Measurements from ENCODE around the gene RC3H1.
"Not testable (repeated sequence)": the region's sequence is repeated elsewhere in the genome, so short reads cannot be mapped to it uniquely, and the experiment has no call there.

RC3H1 gene

GRCh38 chr1:173996995-173997394, 25.2 kb downstream of the RC3H1 start:
- H3K4me3 ChIP-seq: no peak overlapping the region
- TF ChIP-seq EZH2 (IDR thresholded peaks at IDR 0.05) (no peak), FOXP2 (optimal IDR thresholded peaks at IDR 0.05; ENCODE audit: control extremely low read depth, extremely low read length, insufficient read depth) (no peak), POLR2AphosphoS5 (IDR thresholded peaks at IDR 0.05; ENCODE audit: borderline replicate concordance, low read depth, low read length) (no peak)
- no peak overlapping the region for H3K27ac ChIP-seq
- no peak overlapping the region for H3K9ac ChIP-seq (ENCODE audit: insufficient read length)
- H3K36me3 ChIP-seq (ENCODE audit: insufficient read depth, low read length): peaks cover 9% of the 10 kb centered on the region
- H3K9me3 ChIP-seq (ENCODE audit: low read depth, low read length): no peaks in the 10 kb centered on the region
- DNase-seq (ENCODE audit: low read depth, low spot score): no peak

- DNase-seq (ENCODE audit: low read depth, low spot score): no peak
- no peak overlapping the region for H3K27ac ChIP-seq
- TF ChIP-seq POLR2AphosphoS5 (IDR thresholded peaks at IDR 0.05; ENCODE audit: borderline replicate concordance, low read depth, low read length) (no peak), EZH2 (IDR thresholded peaks at IDR 0.05) (no peak)
- H3K36me3 ChIP-seq (ENCODE audit: insufficient read depth, low read length): peaks cover 21% of the 10 kb centered on the region
- no peaks in the 10 kb centered on the region for H3K9me3 ChIP-seq (ENCODE audit: low read depth, low read length)
- H3K4me3 ChIP-seq: no peak overlapping the region
- H3K9ac ChIP-seq (ENCODE audit: insufficient read length): no peak overlapping the region
These were observed 26.7 kb downstream of the RC3H1 start for GRCh38 chr1:173995475-173995874.

- not testable (repeated sequence) for H3K27ac ChIP-seq; DNase-seq (ENCODE audit: low read depth, low spot score); H3K9me3 ChIP-seq (ENCODE audit: low read depth, low read length); H3K9ac ChIP-seq (ENCODE audit: insufficient read length); H3K4me3 ChIP-seq
- peaks cover 25% of the 10 kb centered on the region for H3K36me3 ChIP-seq (ENCODE audit: insufficient read depth, low read length)
These were observed 28.2 kb downstream of the RC3H1 start for GRCh38 chr1:173993948-173994347.

- TF ChIP-seq FOXP2 (optimal IDR thresholded peaks at IDR 0.05; ENCODE audit: control extremely low read depth, extremely low read length, insufficient read depth) (no peak), POLR2AphosphoS5 (IDR thresholded peaks at IDR 0.05; ENCODE audit: borderline replicate concordance, low read depth, low read length) (no peak), EZH2 (IDR thresholded peaks at IDR 0.05) (no peak)
- Histone ChIP-seq H3K9me3 (ENCODE audit: low read depth, low read length) (no peaks in the 10 kb centered on the region), H3K9ac (ENCODE audit: insufficient read length) (no peak overlapping the region), H3K4me3 (no peak overlapping the region), H3K36me3 (ENCODE audit: insufficient read depth, low read length) (peaks cover 60% of the 10 kb centered on the region), H3K27ac (no peak overlapping the region)
- DNase-seq (ENCODE audit: low read depth, low spot score): no peak
These were observed 34.1 kb downstream of the RC3H1 start for GRCh38 chr1:173988068-173988467.

- H3K27ac ChIP-seq: no peak overlapping the region
- H3K36me3 ChIP-seq (ENCODE audit: insufficient read depth, low read length): peaks cover 56% of the 10 kb centered on the region
- DNase-seq (ENCODE audit: low read depth, low spot score): no peak
- H3K9ac ChIP-seq (ENCODE audit: insufficient read length): no peak overlapping the region
- no peak for TF ChIP-seq POLR2AphosphoS5 (IDR thresholded peaks at IDR 0.05; ENCODE audit: borderline replicate concordance, low read depth, low read length)
- no peak for TF ChIP-seq EZH2 (IDR thresholded peaks at IDR 0.05)
- no peak for TF ChIP-seq FOXP2 (optimal IDR thresholded peaks at IDR 0.05; ENCODE audit: control extremely low read depth, extremely low read length, insufficient read depth)
- H3K9me3 ChIP-seq (ENCODE audit: low read depth, low read length): no peaks in the 10 kb centered on the region
- no peak overlapping the region for H3K4me3 ChIP-seq
These were observed 35.2 kb downstream of the RC3H1 start for GRCh38 chr1:173986951-173987350.

GRCh38 chr1:173970252-173970651, 51.9 kb downstream of the RC3H1 start:
- Histone ChIP-seq H3K9me3 (ENCODE audit: low read depth, low read length) (no peaks in the 10 kb centered on the region; the same call in 1 of the 2 replicates), H3K4me3 (no peak overlapping the region), H3K27ac (no peak overlapping the region), H3K36me3 (ENCODE audit: insufficient read depth, low read length) (peaks cover 64% of the 10 kb centered on the region), H3K9ac (ENCODE audit: insufficient read length) (no peak overlapping the region)
- TF ChIP-seq POLR2AphosphoS5 (IDR thresholded peaks at IDR 0.05; ENCODE audit: borderline replicate concordance, low read depth, low read length) (no peak), FOXP2 (optimal IDR thresholded peaks at IDR 0.05; ENCODE audit: control extremely low read depth, extremely low read length, insufficient read depth) (no peak), EZH2 (IDR thresholded peaks at IDR 0.05) (no peak)
- DNase-seq (ENCODE audit: low read depth, low spot score): no peak

- H3K9me3 ChIP-seq (ENCODE audit: low read depth, low read length); H3K4me3 ChIP-seq; H3K27ac ChIP-seq; H3K9ac ChIP-seq (ENCODE audit: insufficient read length); DNase-seq (ENCODE audit: low read depth, low spot score): not testable (repeated sequence)
- H3K36me3 ChIP-seq (ENCODE audit: insufficient read depth, low read length): peaks cover 75% of the 10 kb centered on the region
These were observed 56.3 kb downstream of the RC3H1 start for GRCh38 chr1:173965896-173966295.

- TF ChIP-seq POLR2AphosphoS5 (IDR thresholded peaks at IDR 0.05; ENCODE audit: borderline replicate concordance, low read depth, low read length) (no peak), EZH2 (IDR thresholded peaks at IDR 0.05) (no peak), FOXP2 (optimal IDR thresholded peaks at IDR 0.05; ENCODE audit: control extremely low read depth, extremely low read length, insufficient read depth) (no peak)
- Histone ChIP-seq H3K36me3 (ENCODE audit: insufficient read depth, low read length) (peaks cover 82% of the 10 kb centered on the region), H3K4me3 (peak overlapping the region; percentile 30; the same call in 1 of the 2 replicates), H3K9ac (ENCODE audit: insufficient read length) (no peak overlapping the region), H3K27ac (peak overlapping the region; percentile 85), H3K9me3 (ENCODE audit: low read depth, low read length) (no peaks in the 10 kb centered on the region)
- DNase-seq (ENCODE audit: low read depth, low spot score): no peak
These were observed 58.7 kb downstream of the RC3H1 start for GRCh38 chr1:173963477-173963876.

GRCh38 chr1:173960625-173961024, 61.5 kb downstream of the RC3H1 start:
- no peaks in the 10 kb centered on the region for H3K9me3 ChIP-seq (ENCODE audit: low read depth, low read length)
- peak overlapping the region; percentile 48 for H3K27ac ChIP-seq
- TF ChIP-seq POLR2AphosphoS5 (IDR thresholded peaks at IDR 0.05; ENCODE audit: borderline replicate concordance, low read depth, low read length): no peak
- no peak for TF ChIP-seq EZH2 (IDR thresholded peaks at IDR 0.05)
- TF ChIP-seq FOXP2 (optimal IDR thresholded peaks at IDR 0.05; ENCODE audit: control extremely low read depth, extremely low read length, insufficient read depth): no peak
- no peak for DNase-seq (ENCODE audit: low read depth, low spot score)
- H3K9ac ChIP-seq (ENCODE audit: insufficient read length): no peak overlapping the region
- no peak overlapping the region for H3K4me3 ChIP-seq
- peaks cover 73% of the 10 kb centered on the region for H3K36me3 ChIP-seq (ENCODE audit: insufficient read depth, low read length)
